HL-60 (cell line): Measurements from ENCODE around the gene EFNA2.

ENCODE experiments used
- DNase-seq, 2 experiments: peaks; one replicate each; pipeline ENCODE4 v3.0.0-alpha.2; 2010 to 2020; ENCODE audit warnings: low read depth in 1 of 2, low spot score in 1 of 2
- H3K27ac ChIP-seq: fragments of 250-450 bp; sonication (Bioruptor Pico); replicated peaks from 2 replicates; pipeline ENCODE4 v1.5.1; 2020; ENCODE audit warnings: mild to moderate bottlenecking, moderate library complexity
- H3K27me3 ChIP-seq: fragments of 250-450 bp; sonication (Bioruptor Pico); 2 replicates; pipeline ENCODE4 v1.5.1; 2021; ENCODE audit warnings: mild to moderate bottlenecking, moderate library complexity; ENCODE audit not compliant: insufficient read depth, poor library complexity, severe bottlenecking
- H3K4me3 ChIP-seq: replicated peaks from 2 replicates; pipeline ENCODE4 v1.5.1; 2011; ENCODE audit warnings: mild to moderate bottlenecking, control low read depth, low read length; ENCODE audit not compliant: insufficient read depth
- CTCF ChIP-seq: IDR thresholded peaks from one replicate; pipeline ENCODE4 v1.5.1; 2011; ENCODE audit warnings: low read length, control low read depth, inconsistent platforms; ENCODE audit not compliant: insufficient read depth
- GABPA ChIP-seq: IDR thresholded peaks from 2 replicates; pipeline ENCODE4 v1.6.1; 2012; ENCODE audit warnings: low read depth
- POLR2AphosphoS5 ChIP-seq: IDR thresholded peaks from 2 replicates; pipeline ENCODE4 v1.6.1; 2012; ENCODE audit warnings: low read depth
- REST ChIP-seq: IDR thresholded peaks from 2 replicates; pipeline ENCODE4 v1.6.1; 2012; ENCODE audit warnings: low read depth; ENCODE audit not compliant: insufficient replicate concordance
- SPI1 ChIP-seq: IDR thresholded peaks from 2 replicates; pipeline ENCODE4 v1.6.1; 2012; ENCODE audit warnings: low read depth, mild to moderate bottlenecking, borderline replicate concordance

Gene EFNA2

GRCh38 chr19:1286487-1287353 lies 1.0 kb downstream of the EFNA2 start:
- no peak for TF ChIP-seq CTCF
- no peak for TF ChIP-seq GABPA
- no peak for TF ChIP-seq REST
- no peak for TF ChIP-seq SPI1
- peaks cover 71% of the 10 kb centered on the region for H3K27me3 ChIP-seq
- DNase-seq, result no peak
- H3K27ac ChIP-seq, result no peak overlapping the region
- no peak overlapping the region for H3K4me3 ChIP-seq

- H3K27ac ChIP-seq, result no peak overlapping the region
- DNase-seq, result no peak
- H3K27me3 ChIP-seq, result peaks cover 80% of the 10 kb centered on the region
- H3K4me3 ChIP-seq, result no peak overlapping the region
- no peak for TF ChIP-seq SPI1
- TF ChIP-seq POLR2AphosphoS5, result no peak
- TF ChIP-seq REST, result no peak
- no peak for TF ChIP-seq GABPA
- TF ChIP-seq CTCF, result no peak
Measured at GRCh38 chr19:1287354-1288225, 1.9 kb downstream of the EFNA2 start.

- no peak overlapping the region for H3K4me3 ChIP-seq
- H3K27ac ChIP-seq, result no peak overlapping the region
- TF ChIP-seq POLR2AphosphoS5 (no peak), SPI1 (no peak), CTCF (no peak), REST (no peak), GABPA (no peak)
- peaks cover 86% of the 10 kb centered on the region for H3K27me3 ChIP-seq
- no peak for DNase-seq
Measured at GRCh38 chr19:1288226-1288612, 2.5 kb downstream of the EFNA2 start.
